Heart right ventricle (tissue), 16 donors: Measurements from ENCODE around the gene CNPPD1. TPM values are rescaled to one million over a fixed set of nuclear protein-coding genes. Genes with fewer than 3 reads are reported as not detected.
A peak's percentile ranks its signal among the peaks of the same experiment; 100 is the strongest.

Experiments
- ATAC-seq, 8 donors: fragments of 200-7000 bp; cut with Tn5 transposase; one replicate each; pipeline ENCODE4 v1.9.1; 2020; ENCODE audit warnings: mild to moderate bottlenecking in 8 of 8, moderate library complexity in 8 of 8, moderate number of reproducible peaks in 1 of 8
- DNase-seq, 2 donors: peaks; one replicate each; pipeline ENCODE4 v3.0.0-alpha.2; 2020
- H3K27ac ChIP-seq, 10 donors: fragments of 200-600 bp; sonication (generic) in 2 of 10; one replicate each; pipeline versions ENCODE4 v1.5.0 to v1.8.0; 2020 to 2022; ENCODE audit warnings: mild to moderate bottlenecking in 3 of 10
- H3K27me3 ChIP-seq, 7 donors: fragments of 200-600 bp; one replicate each; pipeline ENCODE4 v1.8.0; 2021 to 2022; ENCODE audit warnings: mild to moderate bottlenecking in 2 of 7
- H3K36me3 ChIP-seq, 9 donors: fragments of 200-600 bp; sonication (generic) in 1 of 9; one replicate each; pipeline versions ENCODE4 v1.5.0 to v1.8.0; 2020 to 2022; ENCODE audit warnings: mild to moderate bottlenecking in 2 of 9
- H3K4me1 ChIP-seq, 9 donors: fragments of 200-600 bp; sonication (generic) in 1 of 9; one replicate each; pipeline versions ENCODE4 v1.5.0 to v1.8.0; 2020 to 2022; ENCODE audit warnings: mild to moderate bottlenecking in 4 of 9
- H3K4me3 ChIP-seq, 10 donors: fragments of 200-600 bp; sonication (generic) in 2 of 10; one replicate each; pipeline versions ENCODE4 v1.5.0 to v1.8.0; 2020 to 2022; ENCODE audit warnings: mild to moderate bottlenecking in 7 of 10, moderate library complexity in 2 of 10
- H3K9me3 ChIP-seq, 11 donors: fragments of 200-600 bp in 10 of 11; sonication (generic) in 2 of 11; one replicate each; pipeline versions ENCODE4 v1.5.0 to v1.8.0; 2013 to 2022; ENCODE audit warnings: mild to moderate bottlenecking in 2 of 11, control low read depth in 1 of 11, moderate library complexity in 1 of 11
- CTCF ChIP-seq, 9 donors: fragments of 200-600 bp; sonication (generic) in 2 of 9; IDR thresholded peaks; one replicate each; pipeline versions ENCODE4 v1.5.0 to v1.8.0; 2021 to 2022; ENCODE audit warnings: antibody characterized with exemption in 9 of 9, mild to moderate bottlenecking in 5 of 9, moderate library complexity in 1 of 9
- WGBS, 2 donors: extraction: QIAGEN DNeasy Blood & Tissue Kit; methylation state at CpG; one replicate each; pipeline ENCODE4 v1.1.7; 2013; ENCODE audit warnings: inconsistent platforms in 1 of 2; 5-methylcytosine and 5-hydroxymethylcytosine counted together
- intact Hi-C, 10 donors: fragments of 100-400 bp; cut with DNase I; formaldehyde crosslinking; loops; one replicate each; pipeline versions ENCODE4 v1.11.1 to v1.14.2; 2022
- long read RNA-seq, 3 donors: library from polyadenylated mRNA; unstranded; transcript quantifications; one replicate each; pipeline ENCODE4 v2.0.0, GENCODE V29; 2020 to 2021
- polyA plus RNA-seq, 2 donors: library from polyadenylated mRNA; stranded (reverse); fragments of 200-250 nt; gene quantifications; one replicate each; pipeline ENCODE4 v1.2.3, GENCODE V29; 2013
- total RNA-seq, 10 donors: library from RNA; stranded (reverse); fragmentation: NEBNext Ultra II Directional in 3 of 10; extraction: Animal tissue kit (Norgen Biotek cat#: 25700) in 3 of 10; gene quantifications; one replicate each; pipeline versions ENCODE4 v1.2.1 to v1.2.4, GENCODE V29; 2021 to 2023
- donor health status: Arrhythmogenic right ventricular cardiomyopathy.
- donor health status: ischemic (EF 13 %, LVEDD 7.1; RV severe dilation, severe dysfunction).
- donor health status: healthy with polysubstance abuse.
- donor health status: DM: no; HTN: yes; CAD: no.
- donor health status: DM: no; HTN: no; CAD: no.
- donor health status: ischemic (EF 25% LVEDD 6.9; RV normal size, moderate dysfunction).
- donor health status: ischemic (EF 25% LVEDD 5.7; RV mildly dilated, moderate dysfunction).
- donor health status: healthy.
- donor health status: DM: yes; HTN: yes; CAD: no.
- donor health status: Ischemic cardiomyopathy.
- donor health status: ischemic (EF 35%, LVEDD 5.7; RV mildly dilated, moderate dysfunction).
- donor health status: nonischemic (EF 11% LVEDD 7.7; RV severe dilation, severe dysfunction).
- donor health status: DM: yes; HTN: yes; CAD: no.
- donor health status: PGD.
- donor health status: ischemic (EF 29% LVEDD 5.4; RV normal size, mild dysfunction).
- donor health status: nonischemic (EF 23%, LVEDD 6.1; RV moderate dilation, normal function).

The CNPPD1 gene
- total RNA-seq, result 10 to 100 TPM; 52.5 to 80.6 (median 63.6) TPM
- polyA plus RNA-seq, result 10 to 100 TPM; 35.5 to 84.7 TPM
- long read RNA-seq, donor 1, transcript CNPPD1-201 (8 exons, 2,060 nt), result major isoform, 129 of 159 reads
- long read RNA-seq, donor 1, partial matches to known transcripts, result 9 of 159 reads
- long read RNA-seq, donor 1, other reads (novel, unspliced or antisense), result 18 of 159 reads
- long read RNA-seq, donor 2, transcript CNPPD1-201 (8 exons, 2,060 nt), result major isoform, 106 of 144 reads
- long read RNA-seq, donor 2, partial matches to known transcripts, result 8 of 144 reads
- long read RNA-seq, donor 2, other reads (novel, unspliced or antisense), result 25 of 144 reads
- long read RNA-seq, donor 3, transcript CNPPD1-203 (7 exons, 919 nt), result minor isoform, 6 of 202 reads
- long read RNA-seq, donor 3, transcript CNPPD1-201 (8 exons, 2,060 nt), result major isoform, 153 of 202 reads
- long read RNA-seq, donor 3, partial matches to known transcripts, result 15 of 202 reads
- long read RNA-seq, donor 3, other reads (novel, unspliced or antisense), result 26 of 202 reads

- peak within 1 kb of the TSS; percentile 42 to 97 (median 92) for H3K4me3 ChIP-seq
- 0 to 1% methylated on average over 52 to 69 of the region's 69 CpGs for WGBS, 2 donors
- ATAC-seq, result peak; percentile 87 to 93 (median 92)
- H3K27ac ChIP-seq, result peak within 1 kb of the TSS; percentile 89 to 100 (median 99)
- H3K4me1 ChIP-seq, result peaks cover 11 to 51% (median 37%) of the 10 kb centered on the region in 9 donors
- intact Hi-C loops, result loop anchor here in 8 of 10 donors (1.0 to 10.0 kb wide), 9 partner anchors 16 to 210 kb away; partner anchors contain the start of genes DNPEP (in 4 of the 8), ABCB6 (in 3 of the 8), ZFAND2B (in 3 of the 8) and NHEJ1 (in 2 of the 8)
- peaks cover 4 to 63% (median 54%) of the 10 kb centered on the region in 9 donors for H3K36me3 ChIP-seq
- peak; percentile 87 to 93 for DNase-seq
- TF ChIP-seq CTCF (IDR thresholded peaks at IDR 0.05), result peak in 1 of 9 donors; percentile 20
- H3K27me3 ChIP-seq, result no peaks in the 10 kb centered on the region
- H3K9me3 ChIP-seq, result no peaks in the 10 kb centered on the region
These were observed at the start of gene CNPPD1 for GRCh38 chr2:219176818-219177551. Gene CNPPD1, minus strand, starts transcription at chr2:219176925. Its CDS starts 97 bp downstream, at chr2:219176828.

GRCh38 chr2:219225350-219225749, 48.6 kb upstream of the CNPPD1 start:
- intact Hi-C loops, result loop anchor here in 2 of 10 donors (5.0 to 10.0 kb wide), 2 partner anchors 69 to 72 kb away; no protein-coding TSS in a partner anchor
- no peak for ATAC-seq
- no peak overlapping the region for H3K4me3 ChIP-seq
- H3K9me3 ChIP-seq, result no peaks in the 10 kb centered on the region
- H3K27me3 ChIP-seq, result no peaks in the 10 kb centered on the region
- 81 to 89% methylated on average over 3 of the region's 3 CpGs for WGBS, 2 donors
- peaks cover 2 to 74% (median 54%) of the 10 kb centered on the region in 9 donors for H3K36me3 ChIP-seq
- H3K27ac ChIP-seq, result no peak overlapping the region
- peaks cover 8 to 40% (median 20%) of the 10 kb centered on the region in 9 donors for H3K4me1 ChIP-seq
- DNase-seq, result no peak
- TF ChIP-seq CTCF (IDR thresholded peaks at IDR 0.05), result no peak

- TF ChIP-seq CTCF (IDR thresholded peaks at IDR 0.05), result no peak
- H3K4me3 ChIP-seq, result no peak overlapping the region
- no peaks in the 10 kb centered on the region for H3K9me3 ChIP-seq
- no peaks in the 10 kb centered on the region for H3K27me3 ChIP-seq
- no peak overlapping the region for H3K27ac ChIP-seq
- H3K36me3 ChIP-seq, result peaks cover 2 to 83% (median 58%) of the 10 kb centered on the region in 9 donors
- intact Hi-C loops, result loop anchor here in 1 of 10 donors (10.0 kb wide), 1 partner anchor 71 kb away; no protein-coding TSS in a partner anchor
- DNase-seq (no peak), ATAC-seq (no peak)
- WGBS, 2 donors, result 92 to 94% methylated on average over 31 of the region's 31 CpGs
- peaks cover 13 to 46% (median 29%) of the 10 kb centered on the region in 9 donors for H3K4me1 ChIP-seq
These were observed 47.3 kb upstream of the CNPPD1 start for GRCh38 chr2:219223831-219224610.
